ENCODE results near the gene BDNF.
"Not testable (repeated sequence)": the region's sequence is repeated elsewhere in the genome, so short reads cannot be mapped to it uniquely, and the experiment has no call there.

Gene BDNF

GRCh38 chr11:27700351-27701301 is at the start of gene BDNF:
BDNF (minus strand) TSS chr11:27700455; CDS start chr11:27658564, 41,891 bp downstream.
- DNase-seq (ENCODE audit: low read depth) = no peak

- no peak for DNase-seq (ENCODE audit: low read depth)
These were observed 40.2 kb upstream of the BDNF start for GRCh38 chr11:27740362-27741013.

- DNase-seq (ENCODE audit: low read depth) = no peak
These were observed 35.0 kb upstream of the BDNF start for GRCh38 chr11:27735281-27735680.

DNA sequence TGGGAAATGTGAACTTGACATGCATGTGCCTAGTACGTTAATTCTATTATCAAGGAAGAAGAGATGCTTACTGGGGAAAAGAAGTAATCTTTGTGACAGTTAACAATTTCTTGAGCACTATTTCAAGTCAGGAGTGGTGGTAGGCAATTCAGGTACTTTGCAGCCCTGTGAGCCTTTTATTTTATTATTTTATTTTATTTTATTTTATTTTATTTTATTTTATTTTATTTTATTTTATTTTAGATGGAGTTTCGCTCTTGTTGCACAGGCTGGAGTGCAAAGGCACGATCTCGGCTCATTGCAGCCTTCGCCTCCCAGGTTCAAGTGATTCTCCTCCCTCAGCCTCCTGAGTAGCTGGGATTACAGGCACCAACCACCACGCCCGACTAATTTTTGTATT is 31.5 kb upstream of the BDNF start:
- DNase-seq (ENCODE audit: low read depth) = not testable (repeated sequence)

GRCh38 chr11:27726981-27727380 is 26.7 kb upstream of the BDNF start:
- no peak for DNase-seq (ENCODE audit: low read depth)

DNA sequence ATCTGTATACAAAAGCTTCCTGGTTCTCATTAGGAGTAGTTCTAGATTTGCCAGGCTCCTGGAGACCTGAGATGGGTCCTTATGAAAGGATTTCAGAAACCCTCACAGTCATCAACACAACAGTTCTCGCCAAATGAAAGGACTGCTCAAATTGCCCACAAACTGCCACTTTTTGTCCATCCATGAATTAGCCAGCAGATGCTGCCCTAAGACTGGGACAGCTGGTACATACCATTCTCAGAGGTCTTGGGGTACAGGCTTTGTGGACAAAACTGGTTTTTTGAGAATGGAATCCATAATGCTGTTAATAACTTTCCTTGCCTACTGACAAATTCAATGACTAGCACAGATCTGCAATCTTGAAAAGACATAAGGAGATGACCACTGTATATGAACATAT is 23.4 kb upstream of the BDNF start:
- DNase-seq (ENCODE audit: low read depth) = no peak

DNA sequence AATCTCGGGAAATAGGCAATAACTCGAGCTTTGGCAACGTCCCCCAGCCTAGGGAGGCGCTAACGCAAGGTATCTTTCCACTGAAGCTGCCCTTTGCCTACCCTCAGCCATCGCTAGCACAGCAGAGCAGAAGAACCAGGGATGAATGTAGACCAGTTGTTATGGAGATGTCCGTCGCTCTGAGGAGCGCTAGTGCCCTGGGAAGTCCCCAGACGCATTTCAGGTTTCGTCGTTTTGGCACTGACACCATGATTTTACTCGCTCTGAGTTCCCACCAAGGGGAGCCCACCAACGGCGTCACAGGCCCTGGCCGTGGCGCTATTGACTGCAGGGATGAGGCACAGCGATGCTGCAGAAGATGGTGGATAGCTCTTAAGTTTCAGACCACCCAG is 22.7 kb upstream of the BDNF start:
- DNase-seq (ENCODE audit: low read depth) = no peak

DNA sequence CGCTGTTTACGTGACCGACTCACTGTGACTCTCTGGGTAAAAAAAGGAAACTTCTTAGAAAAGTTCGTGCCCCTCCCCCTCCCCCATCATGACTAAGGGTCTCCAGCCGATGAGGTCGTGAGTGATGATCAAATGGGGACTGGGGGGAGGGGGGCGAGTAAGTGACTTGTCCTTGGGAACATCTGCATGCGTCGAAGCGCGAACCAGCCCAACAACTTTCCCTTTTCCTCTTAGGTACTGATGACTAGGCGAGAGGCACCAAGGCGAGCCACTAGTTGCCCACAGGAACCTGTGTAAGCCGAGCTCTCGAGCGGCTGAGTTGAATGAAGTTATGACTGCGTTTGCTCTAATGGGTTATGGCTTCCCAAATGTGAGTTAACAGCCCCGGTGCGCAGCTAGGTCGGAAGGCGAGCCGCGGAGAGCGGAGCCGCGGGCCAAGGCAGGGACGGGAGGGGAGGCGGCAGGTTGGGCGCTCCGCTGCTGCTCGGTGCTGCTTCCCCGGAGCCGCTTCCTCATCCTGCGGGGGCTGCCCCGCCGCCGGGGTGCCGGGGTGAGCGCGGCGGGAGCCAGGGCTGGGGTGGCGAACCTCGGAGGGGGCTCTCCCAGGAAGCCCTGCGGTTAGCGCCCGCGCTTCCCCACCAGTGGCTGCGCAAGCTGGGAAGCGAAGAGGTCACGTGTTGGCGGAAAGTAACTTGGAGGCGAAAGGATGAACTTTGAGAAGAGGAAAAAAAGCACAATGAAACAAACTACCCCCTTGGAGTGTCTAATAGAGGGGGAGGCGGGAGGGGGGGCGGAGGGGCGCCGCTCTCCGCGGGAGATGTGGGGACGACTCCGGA is 22.1 kb upstream of the BDNF start:
- no peak for DNase-seq (ENCODE audit: low read depth)

DNA sequence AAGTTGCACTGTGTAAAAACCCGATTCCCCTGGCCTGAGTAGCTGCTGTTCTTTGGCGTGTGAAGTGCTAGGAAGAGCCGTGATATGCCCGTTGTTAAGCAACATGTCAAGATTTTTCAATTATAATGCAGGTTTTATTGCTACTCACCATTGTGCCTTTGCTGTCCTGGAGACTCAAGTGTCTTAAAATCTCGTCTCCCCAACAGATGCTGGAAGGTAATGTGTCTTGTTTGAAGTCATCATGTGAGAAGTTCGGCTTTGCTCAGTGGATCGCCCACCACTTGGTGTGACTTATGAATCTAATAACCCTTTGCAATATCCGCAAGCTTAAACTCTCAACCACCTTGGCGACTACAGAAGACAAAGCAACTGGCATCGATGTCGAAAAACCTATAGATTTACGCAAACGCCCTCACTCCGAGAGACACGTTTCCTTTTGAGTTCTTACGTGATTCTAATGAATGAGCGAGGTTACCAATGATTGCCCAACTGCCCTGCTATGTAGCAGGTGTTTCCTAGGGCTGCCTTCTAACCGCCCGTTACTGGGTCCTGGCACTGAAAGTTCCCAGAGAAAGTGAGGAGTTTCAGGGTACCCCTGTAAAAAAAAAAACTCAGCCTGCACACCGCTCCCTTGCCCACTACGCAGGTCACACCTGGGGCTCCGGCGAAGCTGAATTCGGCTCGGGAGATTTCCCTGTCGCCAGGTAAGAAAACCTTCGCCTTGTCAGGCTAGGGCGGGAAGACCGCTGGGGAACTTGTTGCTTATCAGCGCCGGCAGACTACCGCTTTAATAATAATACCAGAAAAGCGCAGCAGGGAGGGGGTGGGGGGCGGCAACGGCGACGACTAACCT is 21.2 kb upstream of the BDNF start:
- no peak for DNase-seq (ENCODE audit: low read depth)

- DNase-seq (ENCODE audit: low read depth) = no peak
These were observed 20.1 kb upstream of the BDNF start for GRCh38 chr11:27720277-27720830.

DNA sequence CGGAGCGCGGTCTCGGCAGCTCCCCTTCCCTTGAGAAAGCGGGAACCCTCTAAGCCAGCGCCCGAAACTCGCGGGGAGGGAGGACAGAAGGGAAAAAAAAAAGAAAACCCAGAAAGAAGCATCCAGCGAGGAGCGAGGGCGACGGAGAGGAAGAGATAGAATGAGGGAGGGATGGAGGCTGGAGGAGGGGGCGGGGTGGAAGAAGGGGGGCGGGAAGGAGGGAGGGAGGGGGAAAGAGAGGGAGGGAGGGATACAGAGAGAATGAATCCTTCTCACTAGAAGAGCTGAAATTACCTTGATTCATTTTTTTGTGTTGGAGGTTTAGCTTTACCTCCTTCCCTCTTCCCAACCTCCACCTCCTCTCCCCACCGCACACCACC is 19.3 kb upstream of the BDNF start:
- no peak for DNase-seq (ENCODE audit: low read depth)

DNA sequence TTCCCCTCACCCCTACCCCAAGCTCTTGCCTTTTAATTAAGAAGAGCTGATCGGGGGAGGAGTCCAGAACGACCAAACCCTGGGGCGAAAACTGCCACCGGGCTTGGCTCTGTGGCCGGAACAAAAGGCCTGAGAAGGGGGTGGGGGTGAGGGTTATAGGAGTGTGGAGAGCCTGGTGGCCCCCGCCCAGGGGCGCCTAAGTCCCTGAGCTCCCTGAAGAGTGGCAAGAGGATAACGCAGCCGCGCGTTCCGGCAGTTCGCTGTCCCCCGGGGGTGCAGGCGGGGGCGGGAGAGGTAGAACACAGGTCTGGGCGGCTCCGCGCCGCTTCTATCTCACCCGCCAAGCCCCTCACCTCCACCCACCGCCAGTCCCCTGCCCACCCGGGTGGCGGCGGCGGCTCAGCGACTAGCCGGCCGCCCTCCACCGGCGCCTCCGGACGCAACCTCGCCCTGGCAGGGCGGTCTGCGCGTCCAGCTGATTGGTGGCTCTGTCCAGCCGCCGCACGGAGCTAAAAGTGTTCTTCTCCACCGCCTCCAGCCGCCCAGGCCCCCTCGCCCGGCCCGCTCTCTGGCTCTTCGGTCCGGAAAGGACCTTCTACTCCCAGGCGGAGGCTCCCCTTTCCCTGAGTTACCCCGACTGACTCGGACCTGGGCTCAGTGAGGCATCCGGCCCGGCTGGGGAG is 18.7 kb upstream of the BDNF start:
- no peak for DNase-seq (ENCODE audit: low read depth)

DNA sequence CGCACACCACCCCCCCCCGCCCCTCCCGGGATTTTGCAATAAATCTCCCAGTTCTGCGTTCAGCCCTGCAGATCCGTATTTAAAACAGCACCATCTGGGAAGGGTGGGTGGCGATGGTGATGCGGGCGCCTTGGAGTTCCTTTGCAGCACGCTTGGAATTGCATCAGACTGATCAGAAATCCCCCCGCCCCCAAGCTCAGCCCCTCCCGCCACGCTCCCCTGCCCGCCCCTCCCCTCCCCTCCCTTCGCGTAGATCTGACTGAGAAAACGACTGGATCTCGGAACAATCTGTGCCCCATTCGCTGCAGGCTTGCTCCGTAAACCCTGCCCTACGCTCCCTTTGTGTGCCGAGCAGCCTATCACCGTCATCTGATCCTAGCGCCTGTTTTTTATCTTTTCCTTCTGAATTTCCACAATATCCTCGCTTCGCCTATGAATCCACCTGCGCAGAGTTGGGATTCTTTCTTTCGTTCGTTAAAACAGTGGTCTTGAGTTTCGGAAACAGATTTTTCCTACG is 18.1 kb upstream of the BDNF start:
- DNase-seq (ENCODE audit: low read depth) = no peak

DNA sequence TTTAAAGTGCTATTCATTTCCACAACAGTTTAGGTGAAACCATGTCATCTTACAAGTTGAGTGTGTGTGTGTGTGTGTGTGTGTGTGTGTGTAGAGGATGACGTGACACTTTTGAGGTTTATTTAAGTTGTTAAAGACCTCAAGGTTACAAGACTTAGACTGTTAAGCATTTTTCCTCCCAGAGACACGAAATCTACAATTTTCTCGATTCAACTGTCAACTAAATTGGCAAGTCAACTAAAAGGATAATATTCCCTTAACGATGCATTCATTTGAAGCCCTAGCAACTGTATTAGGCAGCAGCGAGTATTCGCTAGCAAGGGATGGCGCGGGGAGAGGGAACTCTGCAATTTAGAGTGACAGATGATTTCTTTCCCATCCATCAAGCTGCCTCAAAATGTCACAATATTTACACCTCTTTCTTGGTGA is 17.6 kb upstream of the BDNF start:
- no peak for DNase-seq (ENCODE audit: low read depth)

DNA sequence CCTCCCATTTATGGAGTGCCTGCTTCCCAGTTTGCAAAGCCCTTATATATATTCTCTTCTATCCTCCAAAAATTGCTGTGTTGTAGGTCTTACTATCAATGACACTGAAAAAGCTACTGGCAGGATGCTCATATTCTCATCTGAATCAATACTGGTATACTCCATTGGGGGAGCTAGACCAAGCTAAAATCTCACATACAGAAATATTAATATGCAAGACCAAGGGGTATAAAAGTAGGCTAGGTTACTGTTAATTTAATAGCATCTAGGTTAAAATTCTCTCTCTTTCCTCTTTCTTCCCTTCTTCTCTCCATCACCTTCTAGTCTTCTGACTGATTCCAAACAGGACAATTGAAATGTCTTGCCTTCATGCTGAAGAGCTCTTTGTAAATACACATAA is 17.1 kb upstream of the BDNF start:
- no peak for DNase-seq (ENCODE audit: low read depth)

DNA sequence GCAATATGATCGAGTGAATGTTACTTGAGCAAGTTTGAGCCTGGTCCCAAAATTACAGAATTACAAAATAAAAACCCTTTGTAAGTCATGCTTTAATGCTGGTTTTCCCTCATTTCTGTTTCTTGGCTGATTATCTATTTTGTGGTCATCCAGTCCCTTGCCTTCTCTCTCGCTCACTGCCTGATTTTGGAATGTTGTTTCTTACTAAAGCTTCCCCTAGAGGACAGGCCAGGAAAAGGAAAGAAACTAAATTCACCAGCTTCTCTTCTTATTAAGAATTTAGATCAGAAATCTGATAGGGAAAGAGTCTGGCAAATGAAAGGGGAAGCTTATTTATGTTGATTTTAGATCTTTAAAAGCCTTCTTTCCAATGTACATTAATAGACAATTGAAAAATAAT is 16.6 kb upstream of the BDNF start:
- no peak for DNase-seq (ENCODE audit: low read depth)

DNA sequence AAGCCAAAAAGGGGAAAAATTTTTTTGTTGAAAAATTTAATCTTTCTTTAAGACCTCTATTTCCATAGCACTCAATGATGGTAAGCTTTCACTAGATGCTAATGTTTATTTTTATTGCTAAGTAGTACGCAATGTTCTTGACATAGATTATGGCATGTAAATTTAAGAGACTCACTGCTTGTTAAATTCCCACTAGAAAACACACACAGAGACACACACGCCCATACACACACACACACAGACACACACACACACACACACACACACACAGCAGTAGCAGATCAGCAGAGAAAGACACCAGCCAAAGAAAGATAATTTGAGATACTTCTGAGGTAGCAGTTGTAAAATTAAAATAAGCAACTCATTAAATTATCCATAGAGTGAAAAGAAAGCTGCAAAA is 16.0 kb upstream of the BDNF start:
- no peak for DNase-seq (ENCODE audit: low read depth)

- no peak for DNase-seq (ENCODE audit: low read depth)
These were observed 11.5 kb upstream of the BDNF start for GRCh38 chr11:27711725-27712124.

DNA sequence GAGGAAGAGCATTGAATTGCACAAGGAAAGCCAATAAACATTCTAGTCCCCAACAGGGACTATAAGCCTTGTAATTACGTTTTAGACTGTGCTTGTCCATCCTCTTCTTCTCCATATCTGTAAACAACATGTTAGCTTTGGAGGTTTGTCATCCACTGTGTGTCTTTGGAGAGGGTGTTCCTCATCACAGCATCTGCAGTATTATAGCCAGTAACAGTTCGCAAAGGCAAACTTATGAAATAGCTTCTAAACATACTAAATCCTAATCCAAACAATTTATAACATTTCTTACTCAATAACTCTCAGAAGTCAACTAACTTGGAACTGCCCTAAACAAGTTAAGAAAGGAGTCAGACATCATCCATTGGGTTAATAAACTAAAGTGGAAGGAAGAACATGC is 10.3 kb upstream of the BDNF start:
- no peak for DNase-seq (ENCODE audit: low read depth)

DNA sequence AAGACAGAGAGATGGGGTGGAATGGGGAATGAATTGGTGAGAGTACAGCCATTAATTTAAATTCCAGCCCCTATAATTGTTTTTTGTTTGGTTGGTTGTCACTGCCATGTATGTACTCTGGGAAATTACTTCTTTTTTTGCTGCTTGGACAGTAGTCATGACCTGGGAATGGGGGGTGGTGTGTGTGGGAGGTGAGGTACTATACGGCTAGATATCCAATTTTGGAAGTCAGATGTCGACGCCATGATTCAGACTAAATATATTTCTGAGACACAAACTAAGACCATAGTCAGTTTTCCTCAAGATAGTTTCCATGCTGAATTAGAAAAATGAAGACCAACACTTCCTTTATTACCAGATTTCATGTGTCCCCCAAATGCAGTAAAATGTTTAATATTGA is 7.4 kb upstream of the BDNF start:
- DNase-seq (ENCODE audit: low read depth) = no peak

Measured in activated gamma-delta T cell treated with anti-CD3 and anti-CD28 coated beads, Interleukin-2, amount 50 U/mL, for 16 hours (primary cell).